Neural progenitor cell (in vitro differentiated cells): ENCODE measurements around the gene PPP6R3.

ENCODE experiments used
- CTCF ChIP-seq: fragments of 200-600 bp; sonication (generic); IDR thresholded peaks from 2 replicates; pipeline ENCODE4 v1.5.1; 2017; ENCODE audit warnings: antibody characterized with exemption, mild to moderate bottlenecking
- EZH2 ChIP-seq: fragments of 200-600 bp; sonication (generic); IDR thresholded peaks from 2 replicates; pipeline ENCODE4 v1.6.1; 2017; ENCODE audit warnings: antibody characterized with exemption, mild to moderate bottlenecking, moderate library complexity
- EZH2phosphoT487 ChIP-seq: fragments of 200-600 bp; sonication (generic); IDR thresholded peaks from 2 replicates; pipeline ENCODE4 v1.6.1; 2017; ENCODE audit warnings: antibody characterized with exemption

GRCh38 chr11:68416070-68416578 lies 44.4 kb upstream of the PPP6R3 start:
- TF ChIP-seq EZH2 (no peak), CTCF (no peak), EZH2phosphoT487 (no peak)
